Left colon (tissue), 2 donors: ENCODE results near the gene RFTN1. TPM values are rescaled to one million over a fixed set of nuclear protein-coding genes. Genes with fewer than 3 reads are reported as not detected.
"Not testable (repeated sequence)": the region's sequence is repeated elsewhere in the genome, so short reads cannot be mapped to it uniquely, and the experiment has no call there.

Experiments
- ATAC-seq: fragments of 200-7000 bp; cut with Tn5 transposase; one replicate; pipeline ENCODE4 v1.9.1; 2020; ENCODE audit warnings: mild to moderate bottlenecking, moderate library complexity
- DNase-seq, 2 donors: peaks; one replicate each; pipeline ENCODE4 v3.0.0-alpha.2; 2020
- intact Hi-C, 2 donors: fragments of 100-400 bp; cut with DNase I in 1 of 2; cut with micrococcal nuclease in 1 of 2; formaldehyde crosslinking; loops; one replicate each; pipeline versions ENCODE4 v1.11.2 to v1.14.0; 2022; cut with DNase I, micrococcal nuclease
- total RNA-seq, 2 donors: library from RNA; stranded (reverse); fragmentation: NEBNext Ultra II Directional; extraction: Animal tissue kit (Norgen Biotek cat#: 25700); gene quantifications; one replicate each; pipeline ENCODE4 v1.2.1, GENCODE V29; 2021
- donor health status: DM: no; HTN: no; CAD: no.
- donor health status: DM: yes; HTN: yes; CAD: no.

Gene RFTN1
- total RNA-seq, 2 donors from 2014 or later = 5.3 to 10.0 TPM

- DNase-seq = no peak
- ATAC-seq = no peak
- intact Hi-C loops = no loop called here
These were observed 17.5 kb downstream of the RFTN1 start for GRCh38 chr3:16496008-16496407.

DNA sequence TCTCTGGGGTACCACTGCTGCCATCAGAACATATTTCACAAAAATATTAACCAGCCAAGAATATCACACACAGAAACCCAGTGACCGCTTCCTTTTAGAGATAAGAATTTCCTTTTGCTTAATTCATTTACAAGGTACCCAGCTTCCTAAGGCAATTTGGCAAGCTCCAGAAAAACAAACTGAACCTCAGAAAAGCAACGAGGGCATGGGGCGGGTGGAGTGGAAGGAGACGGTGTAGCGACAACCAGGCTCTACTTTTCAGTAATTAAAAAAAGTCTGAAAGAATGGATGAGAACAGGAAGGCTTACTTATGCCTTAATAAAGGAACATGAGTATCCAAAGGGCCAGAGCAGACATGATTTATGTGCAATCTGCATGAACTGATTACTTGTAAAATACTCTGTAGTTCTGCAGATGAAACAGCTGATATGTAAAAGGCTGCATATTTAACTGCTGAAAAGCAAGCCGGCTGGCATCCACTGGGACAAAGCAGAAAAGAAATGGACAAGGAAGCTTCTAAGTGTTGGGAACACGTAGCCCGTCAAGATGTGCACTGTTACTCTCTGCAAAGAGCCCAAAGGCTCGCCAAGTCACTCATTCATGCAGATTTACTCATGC is 18.6 kb downstream of the RFTN1 start:
- DNase-seq (no peak), ATAC-seq (no peak)
- intact Hi-C loops = no loop called here

GRCh38 chr3:16494094-16494493 is 19.4 kb downstream of the RFTN1 start:
- DNase-seq = no peak
- intact Hi-C loops = no loop called here
- ATAC-seq = no peak

DNA sequence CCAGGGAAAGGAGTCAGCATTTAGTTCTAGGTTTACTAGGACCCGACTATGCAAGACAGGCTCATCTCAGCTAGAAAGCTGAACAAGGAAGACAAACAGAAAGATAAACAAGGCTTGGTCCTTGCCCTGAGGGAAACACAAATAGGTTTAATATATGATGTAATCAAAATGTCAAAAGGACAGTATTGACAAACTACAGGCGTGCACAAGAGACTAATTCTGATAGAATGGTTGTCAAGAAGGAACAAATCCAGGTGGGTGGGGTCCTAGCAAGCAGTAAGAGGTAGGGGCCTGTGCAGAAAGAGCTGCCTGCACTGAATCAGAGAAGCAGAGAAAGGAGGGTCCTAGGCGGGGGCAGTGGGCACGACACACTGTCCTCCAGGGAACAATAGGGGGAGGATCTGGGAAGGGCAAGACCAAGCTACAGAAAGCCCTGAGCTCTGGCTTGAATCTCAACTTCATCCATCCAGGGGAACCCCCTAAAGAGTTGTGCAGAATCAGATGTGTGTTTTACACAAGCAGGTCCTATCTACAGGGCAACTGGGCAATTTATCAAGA is 23.4 kb downstream of the RFTN1 start:
- no peak for DNase-seq
- ATAC-seq = no peak
- intact Hi-C loops = no loop called here

DNA sequence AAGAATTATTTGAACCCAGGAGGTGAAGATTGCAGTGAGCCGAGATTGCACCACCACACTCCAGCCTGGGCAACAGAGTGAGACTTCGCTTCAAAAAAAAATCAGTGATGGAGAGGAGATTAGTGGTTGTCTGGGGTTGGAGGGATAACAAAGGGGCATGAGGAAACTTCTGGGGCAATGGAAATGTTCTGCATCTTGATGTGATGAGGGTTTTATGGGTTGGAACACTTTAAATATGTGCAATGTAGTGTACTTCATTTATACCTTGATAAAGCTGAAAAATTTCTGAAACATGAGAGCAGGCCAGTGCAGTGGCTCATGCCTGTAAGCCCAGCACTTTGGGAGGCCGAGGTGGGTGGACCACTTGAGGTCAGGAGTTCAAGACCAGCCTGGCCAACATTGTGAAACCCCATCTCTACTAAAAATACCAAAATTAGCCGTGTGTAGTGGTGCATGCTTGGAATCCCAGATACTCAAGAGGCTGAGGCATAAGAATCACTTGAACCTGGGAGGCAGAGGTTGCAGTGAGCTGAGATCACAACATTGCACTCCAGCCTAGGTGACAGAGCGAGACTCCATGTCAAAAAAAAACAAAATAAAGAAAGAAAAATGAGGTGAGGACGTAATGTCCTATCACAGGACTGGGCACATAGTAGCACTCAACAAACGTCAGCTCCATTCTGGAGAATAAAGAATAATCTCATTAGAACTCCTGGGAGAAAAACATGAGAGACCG is 24.0 kb downstream of the RFTN1 start:
- DNase-seq, ATAC-seq, intact Hi-C loops: not testable (repeated sequence)

GRCh38 chr3:16488637-16489036 is 24.9 kb downstream of the RFTN1 start:
- DNase-seq (no peak), ATAC-seq (no peak)
- intact Hi-C loops = no loop called here

DNA sequence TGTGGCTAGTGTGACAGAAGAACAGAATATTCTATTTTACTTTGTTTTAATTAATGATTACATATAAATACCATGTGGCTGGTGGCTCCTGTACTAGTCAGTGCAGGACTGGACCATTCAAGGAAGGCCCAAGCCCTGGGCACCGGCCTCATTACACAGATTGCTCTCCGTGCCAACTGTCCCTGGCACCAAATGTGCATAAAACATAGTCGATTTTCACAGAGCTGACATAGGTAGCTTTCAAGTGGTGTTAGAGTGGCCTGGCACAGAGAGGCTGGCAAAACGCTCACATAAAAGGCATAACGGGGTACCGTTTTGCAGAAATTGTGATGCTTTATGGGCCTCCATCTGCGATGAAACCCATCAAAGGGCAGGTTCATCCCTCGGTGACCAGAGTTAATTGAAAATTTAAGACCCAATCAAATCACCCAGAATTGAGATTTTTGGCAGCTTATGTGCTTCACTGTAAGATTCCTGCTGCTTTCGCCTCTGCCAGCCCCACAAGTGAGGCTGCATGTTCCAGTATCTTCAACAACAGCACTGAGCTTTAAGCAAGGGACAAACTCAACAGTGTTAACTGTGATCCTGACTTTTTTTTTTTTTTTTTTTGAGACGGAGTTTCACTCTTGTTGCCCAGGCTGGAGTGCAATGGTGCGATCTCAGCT is 25.9 kb downstream of the RFTN1 start:
- ATAC-seq (no peak), DNase-seq (no peak)
- intact Hi-C loops = no loop called here

DNA sequence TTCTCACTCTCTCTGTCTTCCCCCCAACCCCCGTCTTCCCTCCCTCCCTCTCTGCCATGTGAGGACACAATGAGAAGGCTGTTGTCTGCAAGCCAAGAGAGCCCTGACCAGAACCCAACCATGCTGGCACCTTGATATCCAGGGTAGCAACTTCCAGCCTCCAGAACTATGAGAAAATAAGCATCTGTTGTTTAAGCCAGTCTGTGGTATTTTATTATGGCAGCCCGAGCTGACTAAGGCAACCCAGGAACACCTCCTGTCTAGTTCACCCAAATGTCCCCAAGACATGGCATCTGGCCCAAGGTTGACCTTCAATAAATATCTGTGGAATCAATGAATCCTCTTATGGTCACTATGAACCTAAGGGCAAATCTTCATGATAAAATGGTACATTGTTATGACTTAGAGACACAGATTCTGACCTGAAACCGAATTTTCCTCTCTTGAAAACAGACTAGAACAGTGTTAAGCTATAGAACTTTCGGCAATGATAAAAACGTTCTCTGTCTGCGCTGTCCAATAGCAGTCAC is 26.5 kb downstream of the RFTN1 start:
- intact Hi-C loops = no loop called here
- no peak for ATAC-seq
- no peak for DNase-seq

DNA sequence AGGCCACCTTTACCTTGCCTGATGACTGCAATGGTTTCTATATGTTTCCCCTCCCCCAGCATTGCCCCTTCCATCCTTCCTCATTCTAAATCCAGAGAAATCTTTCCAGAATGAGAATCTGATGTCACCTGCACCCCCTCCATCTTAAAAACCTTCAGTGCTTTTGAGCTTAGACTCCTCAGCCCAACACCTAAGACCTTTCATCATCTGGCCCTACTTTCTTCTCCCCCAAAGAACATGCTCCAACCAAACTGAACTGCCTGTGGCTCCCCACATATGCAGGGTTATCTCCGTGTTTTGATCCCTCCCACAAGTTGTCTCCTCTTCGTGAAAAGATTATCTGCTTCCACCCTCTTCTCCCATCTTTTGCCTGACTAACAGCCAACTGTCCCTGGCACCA is 27.3 kb downstream of the RFTN1 start:
- intact Hi-C loops = no loop called here
- no peak for ATAC-seq
- no peak for DNase-seq

DNA sequence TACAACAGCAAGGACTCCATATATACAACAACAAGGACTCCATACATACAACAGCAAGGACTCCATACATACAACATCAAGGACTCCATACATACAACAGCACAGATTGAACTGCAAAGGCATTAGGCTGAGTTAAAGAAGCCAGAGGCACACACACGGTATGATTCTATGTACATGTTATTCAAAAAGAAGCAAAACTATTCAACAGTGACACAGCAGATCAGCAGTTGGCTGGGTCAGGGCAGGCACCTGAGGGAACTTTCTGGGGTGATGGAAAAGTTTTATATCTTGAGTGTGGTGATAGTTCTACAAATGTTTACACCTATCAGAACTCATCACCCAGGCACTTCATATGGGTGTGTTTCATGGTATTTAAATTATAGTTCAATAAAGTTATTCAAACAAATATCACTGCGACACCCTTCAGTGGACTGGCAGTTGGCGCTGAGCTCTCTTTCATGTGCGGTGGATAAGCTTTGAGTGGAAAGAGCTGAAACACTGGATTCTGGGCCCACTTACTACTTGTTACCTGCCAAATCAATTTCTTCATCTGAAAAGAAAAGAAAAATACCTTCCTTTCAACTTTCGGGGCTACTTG is 28.0 kb downstream of the RFTN1 start:
- intact Hi-C loops = no loop called here
- no peak for DNase-seq
- ATAC-seq = peak; percentile 80

DNA sequence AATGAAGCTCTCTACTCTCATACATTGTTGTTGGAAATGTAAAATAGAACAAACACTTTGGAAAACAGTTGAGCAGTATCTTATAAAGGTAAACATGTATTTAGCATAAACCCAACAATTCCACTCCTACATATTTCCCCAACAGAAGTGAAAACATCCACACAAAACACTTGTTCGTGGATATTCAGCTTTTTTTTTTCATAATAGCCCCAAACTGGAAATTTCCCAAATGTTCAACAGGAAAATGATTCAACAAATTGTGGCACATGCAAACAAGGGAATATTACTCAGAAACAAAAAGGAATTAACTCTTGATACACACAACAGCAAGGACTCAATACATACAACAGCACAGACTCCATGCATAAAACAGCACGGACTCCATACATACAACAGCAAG is 28.5 kb downstream of the RFTN1 start:
- no peak for ATAC-seq
- DNase-seq = no peak
- intact Hi-C loops = no loop called here

- ATAC-seq (no peak), DNase-seq (peak in 1 of 2 donors; percentile 24)
- intact Hi-C loops = no loop called here
These were observed 29.3 kb downstream of the RFTN1 start for GRCh38 chr3:16484216-16484615.

- ATAC-seq (no peak), DNase-seq (peak in 1 of 2 donors; percentile 50)
- intact Hi-C loops = no loop called here
These were observed 30.5 kb downstream of the RFTN1 start for GRCh38 chr3:16482770-16483531.

DNA sequence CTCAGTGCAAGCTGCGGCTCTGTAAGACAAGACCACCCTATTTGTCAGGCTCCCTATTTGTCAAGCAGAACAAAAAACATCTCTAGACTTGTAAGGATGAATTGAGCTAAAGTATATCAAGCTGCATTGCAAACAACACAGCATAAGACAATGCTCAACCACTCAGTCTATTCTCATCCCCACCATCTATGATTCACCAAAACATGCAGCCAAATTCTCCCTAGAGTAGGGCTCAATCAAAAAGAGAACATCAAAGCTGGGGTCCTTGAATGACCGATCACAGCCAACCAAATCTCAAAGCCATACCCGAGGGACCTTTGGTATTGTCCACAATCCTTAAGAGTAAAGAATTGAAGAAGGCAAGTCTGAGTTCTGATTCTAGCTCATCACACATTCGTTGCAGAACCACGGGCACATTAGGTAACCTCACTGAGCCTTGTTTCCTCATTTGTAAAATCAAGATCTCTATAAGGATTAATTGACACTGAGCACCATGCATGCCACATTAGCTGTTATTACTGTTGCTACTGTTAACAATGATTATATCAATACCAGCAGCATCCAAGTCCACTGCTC is 31.2 kb downstream of the RFTN1 start:
- intact Hi-C loops = no loop called here
- no peak for ATAC-seq
- DNase-seq = no peak

- intact Hi-C loops = no loop called here
- ATAC-seq (no peak), DNase-seq (no peak)
These were observed 32.0 kb downstream of the RFTN1 start for GRCh38 chr3:16481546-16481897.

DNA sequence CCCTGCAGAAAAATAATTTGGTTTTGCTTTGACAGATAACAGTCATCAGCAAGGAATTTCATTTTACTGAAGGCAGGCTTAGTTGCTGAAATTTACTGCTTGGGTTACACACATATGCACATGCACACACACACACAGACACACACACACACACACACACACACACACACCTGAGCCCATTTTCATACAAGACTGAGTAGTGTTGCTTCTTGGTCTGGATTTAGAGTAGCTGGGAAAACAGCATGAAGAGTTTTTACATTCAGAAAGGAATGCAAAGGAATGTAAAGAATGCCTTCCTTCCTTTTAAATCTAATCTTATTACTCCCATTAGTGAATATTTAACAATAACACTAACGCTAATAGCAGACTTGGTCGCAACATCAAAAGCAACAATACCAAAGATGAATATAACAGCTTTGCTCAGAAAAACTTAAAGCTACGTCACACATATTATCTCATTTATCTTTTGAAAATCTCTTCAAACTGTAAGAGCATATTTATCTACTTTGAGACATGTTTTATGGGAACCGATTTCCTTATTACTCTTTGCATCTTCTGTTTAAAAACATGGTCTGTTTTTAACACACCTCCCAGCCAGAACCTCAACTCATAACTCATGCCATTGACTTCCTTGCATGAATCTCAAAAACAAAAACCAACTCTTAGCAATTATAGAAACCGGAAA is 32.5 kb downstream of the RFTN1 start:
- ATAC-seq = no peak
- intact Hi-C loops = no loop called here
- DNase-seq = no peak

DNA sequence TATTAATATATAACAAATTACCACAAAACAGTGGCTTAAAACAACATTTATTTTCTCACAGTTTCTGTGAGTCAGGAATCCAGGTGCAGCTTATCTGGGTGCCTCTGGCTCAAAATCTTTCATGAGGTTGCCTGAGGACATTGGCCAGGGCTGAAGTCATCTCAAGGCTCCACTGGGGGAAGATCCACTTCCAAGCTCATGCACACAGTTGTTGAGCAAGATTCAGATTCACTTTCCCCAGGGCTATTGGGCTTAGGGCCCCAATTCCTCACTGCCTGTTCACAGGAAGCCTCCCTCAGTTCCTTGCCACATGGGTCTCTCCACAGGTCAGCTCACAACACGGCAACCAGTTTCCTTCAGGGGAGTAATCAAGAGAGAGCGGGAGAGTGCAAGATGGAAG is 35.0 kb downstream of the RFTN1 start:
- no peak for DNase-seq
- no peak for ATAC-seq
- intact Hi-C loops = no loop called here

DNA sequence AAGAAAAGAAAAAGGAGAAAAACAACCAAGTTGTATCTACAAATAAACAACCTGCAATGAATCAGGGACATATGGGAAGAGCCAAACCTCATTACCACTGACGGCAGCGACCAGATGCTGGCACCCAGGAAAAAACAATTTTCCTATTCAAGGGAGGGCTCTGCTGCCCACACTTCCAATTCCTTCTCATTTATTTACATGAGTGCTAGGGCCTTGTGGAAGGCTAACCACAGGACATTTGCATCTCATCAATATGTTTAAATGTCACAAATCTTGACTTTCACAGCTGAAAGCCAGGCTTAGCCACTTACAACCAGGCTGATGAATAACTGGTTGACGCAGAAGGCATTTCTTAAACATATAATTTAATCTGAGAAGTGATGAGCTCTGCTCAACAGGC is 36.0 kb downstream of the RFTN1 start:
- DNase-seq = no peak
- no peak for ATAC-seq
- intact Hi-C loops = no loop called here
